Fibroblast of mammary gland (primary cell): ENCODE measurements around the gene SORBS1.

Source experiments
- DNase-seq: peaks from one replicate; pipeline ENCODE4 v3.0.0-alpha.2; 2010; ENCODE audit warnings: low read depth
- H3K4me3 ChIP-seq: 2 replicates; pipeline ENCODE4 v1.5.1; 2011; ENCODE audit warnings: low read depth, mild to moderate bottlenecking, low read length, moderate library complexity; ENCODE audit not compliant: control insufficient read depth
- TF ChIP-seq, protein P1 (sequence below): conservative IDR thresholded peaks from 2 replicates; pipeline ENCODE4 v1.5.1; 2011; ENCODE audit warnings: low read depth, low read length, inconsistent platforms; ENCODE audit not compliant: control insufficient read depth, insufficient read depth

Gene SORBS1

DNA sequence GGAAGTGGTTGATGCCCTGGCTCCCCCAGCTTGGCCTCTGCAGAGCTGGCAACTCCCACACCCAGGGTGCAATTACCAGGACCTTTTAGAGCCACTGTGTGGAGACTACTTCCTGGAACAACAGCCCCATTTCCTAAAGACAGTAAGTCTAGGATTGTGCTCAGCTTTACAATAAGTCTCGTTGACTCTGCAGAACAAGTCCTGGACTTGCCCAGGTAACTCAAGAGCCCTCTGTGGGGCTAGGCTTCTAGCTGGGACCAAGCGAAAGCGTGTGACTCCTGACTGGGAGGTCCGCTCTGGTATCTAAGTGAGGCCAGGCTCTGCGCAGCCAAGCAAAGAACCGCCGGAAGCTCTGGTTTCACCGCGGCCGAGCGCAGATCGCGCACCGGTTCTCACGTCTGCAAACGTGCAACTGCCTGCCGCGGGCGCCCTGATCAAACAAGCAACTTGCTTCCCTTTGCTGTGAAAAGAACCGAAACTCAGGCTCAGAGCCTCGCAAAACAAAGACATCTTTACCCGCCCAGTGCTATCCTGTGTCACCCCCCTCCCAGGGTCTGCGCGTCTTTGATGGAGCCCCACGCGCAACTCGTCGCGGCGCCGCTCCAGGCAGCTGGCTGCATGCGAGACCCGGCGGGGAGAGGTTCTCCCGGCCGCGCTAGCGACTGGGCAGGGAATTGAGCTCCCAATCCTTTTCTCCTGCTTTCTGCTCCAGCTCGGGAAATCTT lies 266.0 kb downstream of the SORBS1 start:
- peak; percentile 38 for DNase-seq
- TF ChIP-seq, protein P1, sequence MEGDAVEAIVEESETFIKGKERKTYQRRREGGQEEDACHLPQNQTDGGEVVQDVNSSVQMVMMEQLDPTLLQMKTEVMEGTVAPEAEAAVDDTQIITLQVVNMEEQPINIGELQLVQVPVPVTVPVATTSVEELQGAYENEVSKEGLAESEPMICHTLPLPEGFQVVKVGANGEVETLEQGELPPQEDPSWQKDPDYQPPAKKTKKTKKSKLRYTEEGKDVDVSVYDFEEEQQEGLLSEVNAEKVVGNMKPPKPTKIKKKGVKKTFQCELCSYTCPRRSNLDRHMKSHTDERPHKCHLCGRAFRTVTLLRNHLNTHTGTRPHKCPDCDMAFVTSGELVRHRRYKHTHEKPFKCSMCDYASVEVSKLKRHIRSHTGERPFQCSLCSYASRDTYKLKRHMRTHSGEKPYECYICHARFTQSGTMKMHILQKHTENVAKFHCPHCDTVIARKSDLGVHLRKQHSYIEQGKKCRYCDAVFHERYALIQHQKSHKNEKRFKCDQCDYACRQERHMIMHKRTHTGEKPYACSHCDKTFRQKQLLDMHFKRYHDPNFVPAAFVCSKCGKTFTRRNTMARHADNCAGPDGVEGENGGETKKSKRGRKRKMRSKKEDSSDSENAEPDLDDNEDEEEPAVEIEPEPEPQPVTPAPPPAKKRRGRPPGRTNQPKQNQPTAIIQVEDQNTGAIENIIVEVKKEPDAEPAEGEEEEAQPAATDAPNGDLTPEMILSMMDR: no peak

GRCh38 chr10:95293631-95294030 lies 267.5 kb downstream of the SORBS1 start:
- H3K4me3 ChIP-seq: no peak overlapping the region
- TF ChIP-seq, protein P1: no peak
- no peak for DNase-seq

More for the DNA sequence above, 266.0 kb downstream of the SORBS1 start:
- H3K4me3 ChIP-seq: peak overlapping the region; percentile 37

GRCh38 chr10:95291365-95292039 lies 269.7 kb downstream of the SORBS1 start:
- no peak for DNase-seq
- TF ChIP-seq, protein P1: no peak
- H3K4me3 ChIP-seq: peak overlapping the region; percentile 46

GRCh38 chr10:95290461-95291364 lies 270.5 kb downstream of the SORBS1 start, which contains the start of gene PDLIM1:
Gene PDLIM1 (minus strand): TSS chr10:95291003. CDS start chr10:95290915, 88 bp downstream.
- H3K4me3 ChIP-seq: peak within 1 kb of the TSS; percentile 79
- DNase-seq: no peak
- TF ChIP-seq, protein P1: no peak

DNA sequence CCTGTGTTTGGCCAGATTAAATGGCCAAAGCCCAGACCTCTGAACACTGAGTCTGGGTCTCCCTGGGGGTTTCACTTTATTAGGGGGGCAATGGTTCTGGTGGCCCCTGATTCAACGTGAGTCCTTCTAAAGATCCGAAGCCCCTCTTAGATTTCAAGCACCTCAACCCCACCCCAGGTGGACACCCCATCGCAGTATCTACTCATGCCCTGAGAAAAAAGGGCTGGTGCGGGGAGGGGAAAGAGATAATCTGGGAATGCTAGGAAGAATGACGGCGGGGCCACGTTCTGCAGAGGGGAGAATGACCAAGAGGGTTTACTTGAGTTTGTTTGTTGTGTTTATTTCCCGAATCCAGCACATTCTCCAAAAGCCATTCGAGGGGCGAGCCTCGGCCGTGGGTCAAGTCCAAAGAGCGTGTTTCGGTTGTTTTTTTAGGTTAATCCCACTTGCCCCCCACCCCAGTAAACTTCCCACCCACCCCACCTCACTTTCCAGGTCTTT lies 271.2 kb downstream of the SORBS1 start:
- TF ChIP-seq, protein P1: no peak
- peak overlapping the region; percentile 79 for H3K4me3 ChIP-seq
- no peak for DNase-seq
